OCI-LY1 (cell line): Measurements from ENCODE around the gene FNDC3A.

Experiments used
- H2AFZ ChIP-seq: fragments of 200-600 bp; sonication (generic), shearing (Covaris generic); 2 replicates; pipeline ENCODE4 v1.6.0; 2014; ENCODE audit warnings: antibody characterized with exemption, mild to moderate bottlenecking, low read length
- H3F3A ChIP-seq: fragments of 200-600 bp; sonication (generic), shearing (Covaris generic); 2 replicates; pipeline ENCODE4 v1.6.0; 2014; ENCODE audit warnings: mild to moderate bottlenecking, antibody characterized with exemption, low read length, moderate library complexity; ENCODE audit not compliant: insufficient read depth
- H3K27ac ChIP-seq: fragments of 200-600 bp; sonication (generic); 2 replicates; pipeline ENCODE4 v1.5.1; 2014; ENCODE audit warnings: low read length, mixed run types, mild to moderate bottlenecking, low read depth; ENCODE audit not compliant: poor library complexity, severe bottlenecking
- H3K27me3 ChIP-seq: fragments of 200-600 bp; sonication (generic); 2 replicates; pipeline ENCODE4 v1.6.0; 2014; ENCODE audit warnings: antibody characterized with exemption, mild to moderate bottlenecking, low read length, moderate library complexity; ENCODE audit not compliant: insufficient read depth
- H3K36me3 ChIP-seq: fragments of 200-600 bp; sonication (generic); 2 replicates; pipeline ENCODE4 v1.6.1; 2014; ENCODE audit warnings: mild to moderate bottlenecking, antibody characterized with exemption, low read length, moderate library complexity, mixed read lengths; ENCODE audit not compliant: insufficient read depth
- H3K4me1 ChIP-seq: fragments of 200-600 bp; sonication (generic); 2 replicates; pipeline ENCODE4 v1.5.1; 2014; ENCODE audit warnings: mild to moderate bottlenecking, low read length, moderate library complexity; ENCODE audit not compliant: insufficient read depth, severe bottlenecking
- H3K4me2 ChIP-seq: fragments of 200-600 bp; sonication (generic), shearing (Covaris generic); 2 replicates; pipeline ENCODE4 v1.6.1; 2014; ENCODE audit warnings: low read length
- H3K4me3 ChIP-seq: fragments of 200-600 bp; sonication (generic); 2 replicates; pipeline ENCODE4 v1.5.1; 2014; ENCODE audit warnings: low read length, low read depth, mild to moderate bottlenecking, mixed read lengths; ENCODE audit not compliant: poor library complexity, severe bottlenecking
- H3K79me2 ChIP-seq: fragments of 200-600 bp; shearing (Covaris generic); 2 replicates; pipeline ENCODE4 v1.6.1; 2016; ENCODE audit warnings: mixed run types, low read length, mixed read lengths; ENCODE audit not compliant: insufficient read depth
- H3K9ac ChIP-seq: fragments of 200-600 bp; sonication (generic), shearing (Covaris generic); 2 replicates; pipeline ENCODE4 v1.6.1; 2014; ENCODE audit warnings: mild to moderate bottlenecking, low read length, mixed read lengths
- H3K9me2 ChIP-seq: fragments of 200-600 bp; sonication (generic), shearing (Covaris generic); 2 replicates; pipeline ENCODE4 v1.6.1; 2014; ENCODE audit warnings: low read depth, mild to moderate bottlenecking, low read length, mixed read lengths
- H3K9me3 ChIP-seq: fragments of 200-600 bp; shearing (Covaris generic); 2 replicates; pipeline ENCODE4 v1.6.1; 2014; ENCODE audit warnings: low read length, mixed read lengths
- H4K20me1 ChIP-seq: fragments of 200-600 bp; sonication (generic), shearing (Covaris generic); 2 replicates; pipeline ENCODE4 v1.6.0; 2016; ENCODE audit warnings: mild to moderate bottlenecking, low read length; ENCODE audit not compliant: insufficient read depth
- CTCF ChIP-seq: fragments of 200-600 bp; sonication (generic), shearing (Covaris generic); IDR thresholded peaks from 2 replicates; pipeline ENCODE4 v1.5.1; 2017; ENCODE audit warnings: mild to moderate bottlenecking, antibody characterized with exemption, low read length, moderate library complexity, mixed read lengths
- EZH2 ChIP-seq: fragments of 200-600 bp; sonication (generic), shearing (Covaris generic); IDR thresholded peaks from 2 replicates; pipeline ENCODE4 v1.8.0; 2017; ENCODE audit warnings: borderline replicate concordance, mixed run types, mild to moderate bottlenecking, antibody characterized with exemption, low read length, moderate library complexity, mixed read lengths

The FNDC3A gene

GRCh38 chr13:49053215-49053614 lies 77.5 kb downstream of the FNDC3A start:
- Histone ChIP-seq H3K79me2 (no peaks in the 10 kb centered on the region), H3F3A (no peaks in the 10 kb centered on the region)

GRCh38 chr13:49053906-49054305 lies 78.2 kb downstream of the FNDC3A start:
- no peak overlapping the region for H3K4me3 ChIP-seq

More at GRCh38 chr13:49053215-49053614, 77.5 kb downstream of the FNDC3A start:
- no peak overlapping the region for H3K9ac ChIP-seq
- no peaks in the 10 kb centered on the region for H4K20me1 ChIP-seq
- no peaks in the 10 kb centered on the region for H3K9me2 ChIP-seq
- no peak overlapping the region for H3K4me2 ChIP-seq
- H3K4me1 ChIP-seq = no peaks in the 10 kb centered on the region
- H3K27me3 ChIP-seq = no peaks in the 10 kb centered on the region
- H3K9me3 ChIP-seq = no peaks in the 10 kb centered on the region
- TF ChIP-seq CTCF (no peak), EZH2 (no peak)
- H3K4me3 ChIP-seq = no peak overlapping the region
- no peak overlapping the region for H2AFZ ChIP-seq
- no peak overlapping the region for H3K27ac ChIP-seq
- H3K36me3 ChIP-seq = no peaks in the 10 kb centered on the region

GRCh38 chr13:49055021-49055420 lies 79.3 kb downstream of the FNDC3A start:
- Histone ChIP-seq H3K9me2 (no peaks in the 10 kb centered on the region), H2AFZ (no peak overlapping the region), H3K9ac (no peak overlapping the region), H3K4me1 (no peaks in the 10 kb centered on the region), H3K36me3 (no peaks in the 10 kb centered on the region), H3K4me2 (no peak overlapping the region), H3K27me3 (no peaks in the 10 kb centered on the region), H3F3A (no peaks in the 10 kb centered on the region), H3K27ac (no peak overlapping the region), H3K79me2 (no peaks in the 10 kb centered on the region), H4K20me1 (no peaks in the 10 kb centered on the region), H3K4me3 (no peak overlapping the region), H3K9me3 (no peaks in the 10 kb centered on the region)
- TF ChIP-seq EZH2 = no peak
- no peak for TF ChIP-seq CTCF

More at GRCh38 chr13:49053906-49054305, 78.2 kb downstream of the FNDC3A start:
- Histone ChIP-seq H3K9me2 (no peaks in the 10 kb centered on the region), H3K36me3 (no peaks in the 10 kb centered on the region), H4K20me1 (no peaks in the 10 kb centered on the region), H3K27me3 (no peaks in the 10 kb centered on the region), H3K79me2 (no peaks in the 10 kb centered on the region), H3K27ac (no peak overlapping the region), H2AFZ (no peak overlapping the region), H3K4me2 (no peak overlapping the region), H3K4me1 (no peaks in the 10 kb centered on the region), H3K9ac (no peak overlapping the region), H3K9me3 (no peaks in the 10 kb centered on the region), H3F3A (no peaks in the 10 kb centered on the region)
- TF ChIP-seq CTCF (no peak), EZH2 (no peak)
